SJSA1 (cell line): ENCODE results near the gene MAP2K5. TPM values are rescaled to one million over a fixed set of nuclear protein-coding genes. Genes with fewer than 3 reads are reported as not detected.

Experiments
- DNase-seq, 2 experiments: peaks; one replicate each; pipeline ENCODE4 v3.0.0-alpha.2; 2015 to 2020; ENCODE audit warnings: low spot score in 2 of 2, low read depth in 1 of 2
- H3K27ac ChIP-seq: fragments of 250-450 bp; sonication (Bioruptor Pico); 2 replicates; pipeline ENCODE4 v1.5.1; 2020; ENCODE audit warnings: mild to moderate bottlenecking, moderate library complexity
- H3K27me3 ChIP-seq: fragments of 250-450 bp; sonication (Bioruptor Pico); replicated peaks from 2 replicates; pipeline ENCODE4 v1.5.1; 2020; ENCODE audit warnings: mild to moderate bottlenecking, moderate library complexity
- H3K36me3 ChIP-seq: fragments of 250-450 bp; sonication (Bioruptor Pico); 2 replicates; pipeline ENCODE4 v1.5.1; 2020; ENCODE audit warnings: mild to moderate bottlenecking
- H3K4me1 ChIP-seq: fragments of 250-450 bp; sonication (Bioruptor Pico); replicated peaks from 2 replicates; pipeline ENCODE4 v1.6.1; 2021; ENCODE audit warnings: mild to moderate bottlenecking
- H3K4me3 ChIP-seq: fragments of 250-450 bp; sonication (Bioruptor Pico); 2 replicates; pipeline ENCODE4 v1.5.1; 2020; ENCODE audit warnings: mild to moderate bottlenecking
- H3K9me3 ChIP-seq: fragments of 250-450 bp; sonication (Bioruptor Pico); replicated peaks from 2 replicates; pipeline ENCODE4 v1.5.1; 2020; ENCODE audit warnings: mild to moderate bottlenecking
- total RNA-seq: library from RNA; depleted of rRNA; stranded (reverse); fragments of >200 nt; shearing (Covaris generic); gene quantifications from 2 replicates; pipeline ENCODE4 v1.2.3, GENCODE V29; 2014

MAP2K5 gene
- total RNA-seq, 1 experiment from 2014 or later = 4.3 TPM

GRCh38 chr15:67824197-67824968 lies 281.9 kb downstream of the MAP2K5 start:
- DNase-seq = no peak
- Histone ChIP-seq H3K27ac (no peak overlapping the region), H3K27me3 (peaks cover 98% of the 10 kb centered on the region), H3K9me3 (peaks cover 29% of the 10 kb centered on the region), H3K4me1 (peaks cover 4% of the 10 kb centered on the region; the same call in 1 of the 2 replicates), H3K4me3 (no peak overlapping the region), H3K36me3 (no peaks in the 10 kb centered on the region)

DNA sequence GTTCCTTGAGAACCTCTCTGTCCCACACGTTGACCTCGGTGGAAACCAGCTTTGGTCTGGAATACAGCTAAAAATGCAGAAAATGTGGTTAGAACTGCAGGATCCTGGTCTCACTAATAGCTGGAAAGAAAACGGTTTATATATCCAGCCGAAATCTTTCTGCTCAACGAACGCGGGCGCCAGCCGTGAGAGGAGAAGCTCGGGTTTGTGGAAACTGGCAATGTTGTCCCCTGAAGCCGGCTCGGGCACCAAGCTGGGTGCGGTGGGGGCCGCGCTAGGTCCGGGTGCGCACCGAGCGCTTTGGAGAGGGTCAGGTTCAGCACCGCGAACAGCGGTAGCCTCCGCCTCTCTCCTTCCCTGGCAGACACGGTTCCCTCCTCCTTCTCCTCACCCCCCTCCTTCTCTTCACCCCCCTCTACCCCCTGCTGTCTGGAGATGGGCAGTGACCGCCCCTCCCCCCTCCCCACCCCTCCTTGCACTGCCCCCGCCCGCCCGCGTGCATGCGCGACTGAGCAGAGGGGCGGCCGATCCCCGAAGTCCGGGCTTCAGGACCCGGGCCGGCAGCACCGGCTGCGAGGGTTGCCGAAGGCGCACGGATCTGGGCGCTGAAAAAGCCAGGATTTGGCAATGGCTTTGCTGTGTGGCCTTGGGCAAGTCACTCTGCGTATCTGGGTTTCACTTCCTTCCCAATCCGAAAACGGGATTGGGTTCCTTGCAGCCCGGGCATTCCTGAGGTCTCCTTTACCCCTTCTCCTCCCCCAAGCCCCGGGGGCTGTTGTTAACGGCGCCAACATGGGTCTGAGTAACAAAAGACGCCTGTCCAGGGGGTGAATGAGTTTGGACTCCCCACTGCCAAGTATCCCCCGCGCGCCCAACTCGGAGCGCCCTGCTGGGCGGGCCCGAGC lies 282.7 kb downstream of the MAP2K5 start, which contains the start of gene SKOR1:
SKOR1 (plus strand) TSS at position 534 of the 905 bp plus-strand sequence; CDS start at position 628, 94 bp downstream.
- peaks cover 4% of the 10 kb centered on the region; the same call in 1 of the 2 replicates for H3K4me1 ChIP-seq
- no peak for DNase-seq
- no peaks in the 10 kb centered on the region for H3K36me3 ChIP-seq
- H3K27me3 ChIP-seq = peaks cover 96% of the 10 kb centered on the region
- H3K27ac ChIP-seq = no peak within 1 kb of the TSS
- peaks cover 30% of the 10 kb centered on the region for H3K9me3 ChIP-seq
- no peak within 1 kb of the TSS for H3K4me3 ChIP-seq

GRCh38 chr15:67825881-67826716 lies 283.6 kb downstream of the MAP2K5 start:
- Histone ChIP-seq H3K9me3 (peaks cover 26% of the 10 kb centered on the region), H3K27ac (no peak overlapping the region), H3K27me3 (peaks cover 95% of the 10 kb centered on the region), H3K4me1 (peaks cover 4% of the 10 kb centered on the region; the same call in 1 of the 2 replicates), H3K36me3 (no peaks in the 10 kb centered on the region), H3K4me3 (no peak overlapping the region)
- DNase-seq = no peak

GRCh38 chr15:67826717-67827561 lies 284.4 kb downstream of the MAP2K5 start:
- H3K27ac ChIP-seq = no peak overlapping the region
- no peak overlapping the region for H3K4me3 ChIP-seq
- H3K36me3 ChIP-seq = no peaks in the 10 kb centered on the region
- H3K4me1 ChIP-seq = peaks cover 4% of the 10 kb centered on the region; the same call in 1 of the 2 replicates
- peaks cover 91% of the 10 kb centered on the region for H3K27me3 ChIP-seq
- H3K9me3 ChIP-seq = peaks cover 26% of the 10 kb centered on the region
- no peak for DNase-seq

DNA sequence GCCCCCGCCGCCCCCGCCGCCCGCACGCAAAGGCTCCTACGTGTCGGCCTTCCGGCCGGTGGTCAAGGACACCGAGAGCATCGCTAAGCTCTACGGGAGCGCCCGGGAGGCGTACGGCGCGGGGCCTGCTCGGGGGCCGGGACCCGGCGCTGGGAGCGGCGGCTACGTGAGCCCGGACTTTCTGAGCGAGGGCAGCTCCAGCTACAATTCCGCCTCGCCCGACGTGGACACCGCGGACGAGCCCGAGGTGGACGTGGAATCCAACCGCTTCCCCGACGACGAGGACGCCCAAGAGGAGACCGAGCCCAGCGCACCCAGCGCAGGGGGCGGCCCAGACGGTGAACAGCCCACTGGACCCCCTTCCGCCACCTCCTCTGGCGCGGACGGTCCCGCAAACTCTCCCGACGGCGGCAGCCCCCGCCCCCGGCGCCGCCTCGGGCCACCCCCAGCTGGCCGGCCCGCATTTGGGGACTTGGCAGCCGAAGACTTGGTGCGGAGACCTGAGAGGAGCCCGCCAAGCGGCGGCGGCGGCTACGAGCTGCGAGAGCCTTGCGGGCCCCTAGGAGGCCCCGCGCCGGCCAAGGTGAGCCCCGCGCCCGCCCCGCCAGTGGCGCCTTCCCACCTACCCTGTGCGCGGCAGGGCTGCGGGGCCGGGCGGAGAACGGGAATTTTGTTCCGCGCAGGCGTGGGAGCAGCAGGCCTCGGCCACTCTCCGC lies 285.2 kb downstream of the MAP2K5 start:
- H3K4me1 ChIP-seq = peaks cover 4% of the 10 kb centered on the region; the same call in 1 of the 2 replicates
- peaks cover 90% of the 10 kb centered on the region for H3K27me3 ChIP-seq
- no peaks in the 10 kb centered on the region for H3K36me3 ChIP-seq
- H3K4me3 ChIP-seq = no peak overlapping the region
- no peak for DNase-seq
- no peak overlapping the region for H3K27ac ChIP-seq
- peaks cover 26% of the 10 kb centered on the region for H3K9me3 ChIP-seq

GRCh38 chr15:67828278-67828968 lies 285.9 kb downstream of the MAP2K5 start:
- no peak overlapping the region for H3K27ac ChIP-seq
- no peak overlapping the region for H3K4me3 ChIP-seq
- DNase-seq = no peak
- peaks cover 26% of the 10 kb centered on the region for H3K9me3 ChIP-seq
- peaks cover 4% of the 10 kb centered on the region for H3K4me1 ChIP-seq
- H3K36me3 ChIP-seq = no peaks in the 10 kb centered on the region
- peaks cover 90% of the 10 kb centered on the region for H3K27me3 ChIP-seq

DNA sequence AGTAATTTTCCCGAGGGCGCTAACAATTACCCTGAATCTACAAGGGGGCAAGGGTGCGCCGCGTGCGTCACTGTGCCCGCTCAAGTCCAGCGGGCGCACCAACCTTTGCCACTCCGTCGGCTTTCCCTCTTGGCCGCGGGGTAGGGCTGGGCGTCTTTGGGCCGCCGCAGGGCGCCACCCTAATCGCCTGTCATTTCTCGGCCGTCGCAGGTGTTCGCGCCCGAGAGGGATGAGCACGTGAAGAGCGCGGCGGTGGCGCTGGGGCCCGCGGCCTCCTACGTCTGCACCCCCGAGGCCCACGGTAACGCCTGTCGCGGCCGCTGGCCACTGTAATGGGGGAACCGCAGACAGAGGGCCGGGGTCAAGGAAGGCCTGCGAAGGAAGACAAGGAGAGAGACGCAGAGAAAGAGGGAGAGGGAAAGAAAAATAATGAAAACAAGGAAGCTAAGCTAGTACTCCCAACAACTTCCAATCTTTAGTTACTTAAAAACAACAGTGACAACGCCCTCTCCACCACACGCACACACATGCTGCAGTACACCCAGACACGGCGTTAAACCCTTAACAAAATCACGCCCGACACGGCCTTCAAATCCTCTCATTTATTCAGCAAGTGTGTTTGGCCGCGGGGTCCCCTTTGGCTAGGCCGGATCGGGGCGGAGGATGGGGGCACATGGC lies 286.6 kb downstream of the MAP2K5 start:
- DNase-seq = no peak
- H3K27me3 ChIP-seq = peaks cover 90% of the 10 kb centered on the region
- peaks cover 26% of the 10 kb centered on the region for H3K9me3 ChIP-seq
- H3K27ac ChIP-seq = no peak overlapping the region
- peaks cover 11% of the 10 kb centered on the region for H3K4me1 ChIP-seq
- no peaks in the 10 kb centered on the region for H3K36me3 ChIP-seq
- H3K4me3 ChIP-seq = no peak overlapping the region

- Histone ChIP-seq H3K36me3 (no peaks in the 10 kb centered on the region), H3K4me1 (peaks cover 17% of the 10 kb centered on the region), H3K9me3 (peaks cover 26% of the 10 kb centered on the region), H3K4me3 (no peak overlapping the region), H3K27ac (no peak overlapping the region), H3K27me3 (peaks cover 90% of the 10 kb centered on the region)
- no peak for DNase-seq
Observed at GRCh38 chr15:67829647-67830504, 287.4 kb downstream of the MAP2K5 start.

GRCh38 chr15:67831363-67831762 lies 288.9 kb downstream of the MAP2K5 start:
- peaks cover 17% of the 10 kb centered on the region for H3K9me3 ChIP-seq
- no peak for DNase-seq
- no peak overlapping the region for H3K4me3 ChIP-seq
- H3K36me3 ChIP-seq = no peaks in the 10 kb centered on the region
- no peak overlapping the region for H3K27ac ChIP-seq
- peaks cover 91% of the 10 kb centered on the region for H3K27me3 ChIP-seq
- peaks cover 16% of the 10 kb centered on the region for H3K4me1 ChIP-seq

GRCh38 chr15:67832031-67832551 lies 289.6 kb downstream of the MAP2K5 start:
- Histone ChIP-seq H3K27me3 (peaks cover 84% of the 10 kb centered on the region), H3K36me3 (no peaks in the 10 kb centered on the region), H3K9me3 (peaks cover 17% of the 10 kb centered on the region), H3K4me1 (peaks cover 16% of the 10 kb centered on the region), H3K27ac (no peak overlapping the region), H3K4me3 (no peak overlapping the region)
- DNase-seq = no peak
